HG03108 (cell line): ENCODE data around the gene RNU7-1.
A peak's percentile ranks its signal among the peaks of the same experiment; 100 is the strongest.

Experiments
- ATAC-seq: cut with Tn5 transposase; IDR thresholded peaks from one replicate; pipeline ENCODE4 v1.9.1; 2021; ENCODE audit warnings: moderate library complexity; ENCODE audit not compliant: unreplicated experiment

Gene RNU7-1

DNA sequence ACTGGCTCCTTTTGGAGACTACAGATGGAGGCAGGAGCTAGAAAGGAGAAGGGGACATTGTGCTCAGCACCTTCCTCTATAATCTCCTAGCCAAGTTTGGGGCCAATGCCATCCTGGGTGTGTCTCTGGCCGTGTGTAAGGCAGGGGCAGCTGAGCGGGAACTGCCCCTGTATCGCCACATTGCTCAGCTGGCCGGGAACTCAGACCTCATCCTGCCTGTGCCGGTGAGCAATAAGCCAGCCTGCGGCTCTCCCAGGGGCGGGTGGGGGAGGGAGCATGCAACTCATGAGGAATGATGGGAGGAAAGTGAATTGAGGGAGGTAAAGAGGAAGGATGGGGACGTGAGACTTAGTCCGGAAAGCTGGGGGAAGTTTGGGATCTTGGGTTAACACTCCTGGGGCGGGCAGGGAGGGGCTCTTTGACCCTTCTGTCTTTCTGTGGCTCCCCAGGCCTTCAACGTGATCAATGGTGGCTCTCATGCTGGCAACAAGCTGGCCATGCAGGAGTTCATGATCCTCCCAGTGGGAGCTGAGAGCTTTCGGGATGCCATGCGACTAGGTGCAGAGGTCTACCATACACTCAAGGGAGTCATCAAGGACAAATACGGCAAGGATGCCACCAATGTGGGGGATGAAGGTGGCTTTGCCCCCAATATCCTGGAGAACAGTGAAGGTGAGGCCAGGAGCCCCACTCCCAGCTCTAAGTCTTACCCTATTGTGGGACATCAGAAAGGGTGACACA, 26.0 kb upstream of the RNU7-1 start:
- no peak for ATAC-seq

DNA sequence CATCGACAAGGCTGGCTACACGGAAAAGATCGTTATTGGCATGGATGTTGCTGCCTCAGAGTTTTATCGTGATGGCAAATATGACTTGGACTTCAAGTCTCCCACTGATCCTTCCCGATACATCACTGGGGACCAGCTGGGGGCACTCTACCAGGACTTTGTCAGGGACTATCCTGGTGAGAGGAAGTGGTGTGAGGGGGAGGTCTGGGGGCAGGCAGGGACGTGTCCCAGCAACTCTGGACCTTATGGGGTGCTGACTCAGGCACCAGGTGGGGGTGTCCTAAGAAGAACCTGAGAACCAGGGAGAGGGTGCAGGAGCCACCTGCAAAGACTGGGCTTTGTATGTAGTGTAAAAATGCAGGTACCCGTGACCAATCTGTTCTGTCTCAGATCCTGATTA, 24.0 kb upstream of the RNU7-1 start:
- no peak for ATAC-seq

DNA sequence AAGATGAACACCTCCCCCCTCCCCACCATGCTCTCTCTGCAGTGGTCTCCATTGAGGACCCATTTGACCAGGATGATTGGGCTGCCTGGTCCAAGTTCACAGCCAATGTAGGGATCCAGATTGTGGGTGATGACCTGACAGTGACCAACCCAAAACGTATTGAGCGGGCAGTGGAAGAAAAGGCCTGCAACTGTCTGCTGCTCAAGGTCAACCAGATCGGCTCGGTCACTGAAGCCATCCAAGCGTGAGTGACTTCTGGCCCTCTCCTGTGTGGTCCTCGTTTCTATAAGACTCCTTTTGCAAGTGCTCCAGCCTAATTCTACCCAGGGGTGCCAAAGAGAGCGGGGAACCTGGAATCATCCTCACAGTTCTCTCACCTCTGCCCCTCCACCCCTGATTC, 22.1 kb upstream of the RNU7-1 start:
- no peak for ATAC-seq

DNA sequence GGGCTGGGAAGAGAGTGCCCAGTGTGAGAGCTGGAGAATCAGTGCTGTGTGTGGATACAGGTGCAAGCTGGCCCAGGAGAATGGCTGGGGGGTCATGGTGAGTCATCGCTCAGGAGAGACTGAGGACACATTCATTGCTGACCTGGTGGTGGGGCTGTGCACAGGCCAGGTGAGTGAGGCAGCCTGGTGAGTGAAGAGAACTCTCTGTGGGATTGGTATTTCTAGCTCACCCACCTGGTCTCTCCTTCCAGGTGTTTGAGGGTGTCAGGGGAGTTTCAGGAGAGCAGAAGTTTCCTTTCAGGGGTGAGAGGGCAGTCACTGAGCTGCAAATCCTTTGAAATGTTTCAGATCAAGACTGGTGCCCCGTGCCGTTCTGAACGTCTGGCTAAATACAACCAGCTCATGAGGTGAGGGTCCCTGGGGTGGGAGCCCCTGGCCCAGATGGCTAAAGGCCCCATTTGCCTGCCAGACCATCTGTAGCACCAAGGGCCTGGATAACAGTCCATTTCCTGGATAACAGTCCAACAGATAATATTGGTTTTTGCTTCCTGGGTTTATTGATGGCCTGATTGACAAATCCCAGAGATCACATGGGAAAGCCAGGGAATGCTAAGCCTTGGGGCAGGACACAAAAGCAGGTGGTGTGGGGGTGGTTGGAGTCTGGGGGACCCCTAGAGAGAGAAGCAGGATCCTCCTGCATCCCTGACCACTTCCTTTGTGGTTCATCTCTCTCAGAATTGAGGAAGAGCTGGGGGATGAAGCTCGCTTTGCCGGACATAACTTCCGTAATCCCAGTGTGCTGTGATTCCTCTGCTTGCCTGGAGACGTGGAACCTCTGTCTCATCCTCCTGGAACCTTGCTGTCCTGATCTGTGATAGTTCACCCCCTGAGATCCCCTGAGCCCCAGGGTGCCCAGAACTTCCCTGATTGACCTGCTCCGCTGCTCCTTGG, 21.3 kb upstream of the RNU7-1 start:
- peak; percentile 28 for ATAC-seq

DNA sequence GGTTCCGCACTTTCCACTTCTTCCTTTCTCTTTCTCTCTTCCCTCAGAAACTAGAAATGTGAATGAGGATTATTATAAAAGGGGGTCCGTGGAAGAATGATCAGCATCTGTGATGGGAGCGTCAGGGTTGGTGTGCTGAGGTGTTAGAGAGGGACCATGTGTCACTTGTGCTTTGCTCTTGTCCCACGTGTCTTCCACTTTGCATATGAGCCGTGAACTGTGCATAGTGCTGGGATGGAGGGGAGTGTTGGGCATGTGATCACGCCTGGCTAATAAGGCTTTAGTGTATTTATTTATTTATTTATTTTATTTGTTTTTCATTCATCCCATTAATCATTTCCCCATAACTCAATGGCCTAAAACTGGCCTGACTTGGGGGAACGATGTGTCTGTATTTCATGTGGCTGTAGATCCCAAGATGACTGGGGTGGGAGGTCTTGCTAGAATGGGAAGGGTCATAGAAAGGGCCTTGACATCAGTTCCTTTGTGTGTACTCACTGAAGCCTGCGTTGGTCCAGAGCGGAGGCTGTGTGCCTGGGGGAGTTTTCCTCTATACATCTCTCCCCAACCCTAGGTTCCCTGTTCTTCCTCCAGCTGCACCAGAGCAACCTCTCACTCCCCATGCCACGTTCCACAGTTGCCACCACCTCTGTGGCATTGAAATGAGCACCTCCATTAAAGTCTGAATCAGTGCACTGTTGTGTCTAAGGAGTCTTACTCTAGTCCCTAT, 20.4 kb upstream of the RNU7-1 start:
- ATAC-seq: no peak

DNA sequence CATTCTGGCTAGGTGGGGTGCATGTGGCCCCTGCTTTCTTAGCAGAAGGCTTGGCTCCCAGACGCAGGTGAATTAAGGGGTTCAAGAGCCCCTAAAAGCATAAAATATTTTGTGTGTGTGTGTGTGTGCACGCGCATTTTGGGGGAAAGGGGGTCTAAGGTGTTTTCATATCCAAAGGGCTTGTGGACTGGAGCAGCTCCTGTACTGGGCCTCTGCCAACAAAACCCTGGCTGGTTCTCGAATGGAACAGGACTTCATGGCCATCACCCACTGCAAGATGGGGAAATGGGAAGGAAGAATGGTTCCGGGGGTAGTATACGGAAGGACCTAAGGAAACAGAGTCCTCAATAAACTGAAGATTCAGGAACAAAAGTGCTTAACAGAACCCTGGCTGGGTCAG, 19.8 kb upstream of the RNU7-1 start:
- ATAC-seq: no peak

DNA sequence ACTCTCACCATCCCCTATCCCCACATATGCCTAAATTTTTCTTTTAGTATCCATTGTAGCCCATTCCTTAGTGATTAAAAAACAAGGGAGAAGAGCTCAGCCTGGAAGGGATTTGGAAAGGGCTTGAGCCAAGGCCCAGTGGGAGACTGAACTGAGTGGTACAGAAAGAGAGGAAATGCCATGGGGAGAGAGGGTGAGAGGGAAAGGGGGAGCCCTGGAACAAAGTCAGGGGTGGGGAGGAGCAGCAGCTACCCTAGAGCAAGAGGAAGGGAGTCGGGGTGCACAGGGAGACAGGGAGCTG, 18.4 kb upstream of the RNU7-1 start:
- no peak for ATAC-seq

DNA sequence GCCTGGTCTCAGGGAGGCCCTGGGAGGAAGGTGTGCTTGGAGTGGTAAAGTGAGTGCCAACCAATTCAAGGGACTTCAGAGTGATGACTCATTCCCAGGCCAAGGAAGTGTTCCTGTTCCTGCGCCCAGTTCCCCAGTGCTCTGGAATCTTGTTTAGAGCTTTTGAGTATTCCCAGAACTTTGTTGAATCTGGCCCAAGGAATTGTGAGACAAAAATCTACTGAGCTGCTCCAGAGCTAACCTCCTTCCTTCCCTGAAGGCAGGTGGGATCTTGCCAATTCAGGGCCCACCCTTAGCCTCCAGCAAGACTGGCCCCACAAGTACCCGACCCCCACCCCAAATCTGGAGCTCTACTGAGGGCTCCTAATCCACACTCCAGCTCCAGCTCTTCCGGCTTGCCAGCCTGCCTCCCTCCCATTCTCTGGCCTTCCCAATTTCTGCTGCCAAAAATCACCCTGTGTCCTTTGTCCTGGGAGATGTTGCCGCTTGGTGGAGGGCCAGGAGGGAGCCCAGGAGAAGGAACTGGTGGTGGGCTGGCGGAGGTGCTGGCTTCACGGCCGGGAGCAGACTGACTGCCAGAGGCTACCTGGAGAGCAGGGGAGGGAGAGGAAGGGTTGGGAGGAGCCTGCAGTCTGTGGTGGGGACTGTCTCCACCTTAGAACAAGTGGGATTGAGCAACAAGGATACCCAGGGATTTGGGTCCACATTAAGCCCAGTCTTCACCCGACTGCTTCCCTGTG, 17.9 kb upstream of the RNU7-1 start:
- ATAC-seq: no peak

DNA sequence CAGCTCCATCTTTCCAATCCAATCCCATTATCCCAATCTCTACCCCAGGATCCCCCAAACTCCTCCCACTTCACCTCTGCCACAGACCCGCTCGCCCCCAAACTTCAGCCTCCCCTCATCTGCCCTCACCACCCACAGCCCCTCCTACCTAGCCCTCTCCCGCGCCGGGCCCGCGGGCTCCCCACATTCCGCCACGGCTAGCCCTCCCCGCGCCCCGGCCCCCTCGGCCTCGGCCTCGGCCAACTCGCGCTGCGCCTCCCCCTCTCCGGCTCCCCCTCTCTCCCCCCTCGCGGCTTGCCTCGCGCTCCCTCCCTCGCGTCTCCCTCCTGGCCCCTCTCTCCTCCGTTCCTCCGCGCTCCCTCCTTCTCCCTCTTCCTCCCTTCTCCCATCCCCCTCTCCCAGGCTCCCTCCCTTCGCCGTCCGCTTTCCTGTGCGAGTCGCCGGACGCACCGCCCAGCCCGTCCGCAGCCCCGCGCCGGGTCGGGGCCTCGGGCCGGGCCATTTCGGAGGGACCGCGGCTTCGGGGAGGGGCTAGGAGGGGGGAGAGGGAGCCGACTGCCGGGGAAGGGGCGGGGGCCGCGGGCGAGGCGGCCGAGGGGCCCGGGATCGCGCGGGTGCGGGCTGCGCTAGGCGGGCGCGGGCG, 16.1 kb upstream of the RNU7-1 start, which contains the start of gene ATN1:
Gene ATN1 (plus strand): TSS at position 581 of the 643 bp plus-strand sequence. CDS start 6,043 bp downstream, outside the sequence.
- ATAC-seq: no peak

DNA sequence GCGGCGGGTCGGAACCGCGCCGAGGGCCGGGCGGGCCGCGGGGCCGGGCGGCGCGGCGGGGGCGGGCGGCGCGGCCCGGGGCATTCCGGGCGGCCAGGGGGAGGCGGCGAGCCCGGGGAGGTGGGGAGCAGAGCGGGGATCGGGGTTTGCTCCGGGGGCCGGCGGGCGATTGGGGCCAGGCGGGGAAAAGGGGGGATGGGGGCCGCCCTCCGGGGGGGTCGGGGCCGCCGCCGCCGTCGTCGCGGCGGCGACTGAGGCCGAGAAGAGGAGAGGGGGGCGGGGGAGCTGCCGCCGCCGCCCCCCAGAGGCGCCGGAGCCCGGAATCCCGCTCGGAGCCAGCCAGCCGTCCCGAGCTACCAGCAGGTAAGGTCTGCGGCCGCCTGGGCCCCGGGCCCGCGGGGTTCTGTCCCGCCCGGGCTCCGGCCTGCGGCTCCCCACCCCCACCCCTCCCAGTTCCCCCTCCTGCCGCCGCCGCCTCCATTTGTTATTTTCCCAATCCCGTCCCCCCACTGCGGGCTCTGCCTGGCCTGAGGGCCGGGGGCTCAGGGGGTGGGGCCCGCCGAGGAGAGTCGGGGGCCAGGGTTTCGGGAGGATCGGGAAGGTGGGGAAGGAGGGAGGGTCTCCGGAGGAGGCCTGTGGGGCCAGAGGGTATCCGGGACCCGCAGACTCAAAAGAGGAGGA, 15.5 kb upstream of the RNU7-1 start:
- ATAC-seq: no peak

DNA sequence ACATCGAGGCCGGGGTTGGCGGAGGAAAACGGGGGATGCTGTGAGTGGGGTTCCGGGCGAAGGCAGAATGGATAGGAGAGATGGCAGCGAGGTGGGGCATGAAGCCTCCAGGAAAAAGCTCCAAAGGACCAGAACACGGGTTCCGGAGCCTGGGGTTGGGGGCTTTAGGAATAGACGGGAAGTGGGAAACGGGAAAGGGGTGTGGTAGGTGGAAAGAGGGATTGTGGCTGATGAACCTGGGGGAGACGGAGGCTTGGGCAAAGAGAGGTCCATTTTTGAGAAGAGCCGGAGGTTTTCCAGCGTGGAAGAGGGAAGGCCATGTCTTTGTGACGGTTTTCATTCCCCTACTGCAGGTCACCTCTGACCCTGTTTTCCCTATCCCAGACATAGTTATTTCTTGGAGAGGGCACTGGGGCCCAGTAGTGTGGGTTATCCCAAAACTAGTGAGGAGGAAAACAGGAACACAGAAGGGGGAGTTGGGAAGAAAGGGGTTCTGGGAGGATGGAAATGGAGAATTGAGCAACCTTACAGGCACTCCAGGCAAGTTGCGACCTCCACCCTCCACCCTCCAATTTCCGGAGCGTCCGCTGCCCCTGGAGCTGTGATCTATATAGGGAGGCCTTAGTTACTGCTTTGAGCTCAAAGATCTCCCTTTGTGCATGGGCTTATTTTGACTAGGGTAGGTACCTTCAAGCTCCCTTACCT, 14.8 kb upstream of the RNU7-1 start:
- no peak for ATAC-seq

DNA sequence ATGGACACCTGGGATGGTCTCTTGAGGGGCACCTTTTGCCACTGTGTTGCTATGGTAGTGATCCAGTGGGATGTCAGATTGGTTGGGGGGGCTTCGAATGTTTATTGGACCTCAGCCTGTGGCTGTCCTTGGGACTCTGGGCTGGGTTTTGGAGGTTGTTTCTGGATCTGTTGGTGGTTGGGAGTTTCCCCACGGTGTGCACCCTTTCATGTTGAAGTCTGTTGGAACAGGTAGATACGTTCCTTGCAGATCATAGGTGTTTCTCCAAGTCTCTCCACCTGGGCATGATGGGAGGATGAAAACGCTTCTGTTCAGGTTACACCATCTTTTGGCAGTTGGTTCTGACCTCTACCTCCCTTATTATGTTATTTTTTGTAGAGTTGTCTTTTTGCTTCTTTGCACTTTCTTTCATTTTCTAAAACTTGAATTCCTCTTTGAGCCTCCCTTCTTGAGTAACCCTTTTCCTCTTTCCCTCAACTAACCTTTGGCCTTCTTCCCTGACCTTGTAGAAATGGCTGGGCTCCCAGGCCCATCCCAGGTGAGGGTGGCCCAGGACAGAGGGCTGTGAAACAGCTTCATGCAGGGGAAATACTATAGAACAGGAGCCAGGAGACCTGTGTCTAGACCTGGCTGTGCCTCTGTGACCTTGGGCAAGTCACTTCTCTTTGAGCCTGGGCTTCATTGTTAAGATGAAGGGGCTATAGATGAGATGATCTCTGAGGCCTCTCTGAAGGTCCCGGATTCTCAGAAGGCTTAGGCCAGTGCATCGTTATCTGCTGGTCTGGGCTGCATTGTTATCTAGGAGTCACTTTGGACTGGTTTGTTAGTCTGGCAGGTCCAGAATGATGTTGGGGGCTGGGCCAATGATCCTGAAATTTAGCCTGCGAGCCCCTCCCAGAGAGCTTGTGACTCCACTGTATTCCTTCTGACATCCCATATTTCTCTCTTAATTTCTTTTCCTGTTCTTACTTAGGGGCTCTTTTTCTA, 13.9 kb upstream of the RNU7-1 start:
- no peak for ATAC-seq

DNA sequence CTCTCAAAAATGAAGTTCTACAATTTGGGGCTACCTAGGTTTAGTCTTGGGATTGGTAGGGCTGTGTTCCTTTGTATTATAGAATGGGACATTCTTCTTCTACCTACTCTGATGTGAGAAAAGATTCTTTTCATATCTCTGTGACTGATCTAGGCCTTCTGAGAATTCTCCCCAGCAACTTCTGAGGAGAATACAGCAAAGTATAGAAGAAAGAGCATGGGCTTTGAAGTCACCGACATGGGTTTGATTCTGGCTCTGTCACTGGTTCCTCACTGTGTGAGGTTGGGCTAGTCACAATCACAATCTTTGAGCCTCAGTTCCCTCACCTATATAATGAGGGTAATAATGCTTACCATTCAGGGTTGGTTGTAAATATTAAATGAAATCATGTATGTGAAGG, 10.8 kb upstream of the RNU7-1 start:
- no peak for ATAC-seq

DNA sequence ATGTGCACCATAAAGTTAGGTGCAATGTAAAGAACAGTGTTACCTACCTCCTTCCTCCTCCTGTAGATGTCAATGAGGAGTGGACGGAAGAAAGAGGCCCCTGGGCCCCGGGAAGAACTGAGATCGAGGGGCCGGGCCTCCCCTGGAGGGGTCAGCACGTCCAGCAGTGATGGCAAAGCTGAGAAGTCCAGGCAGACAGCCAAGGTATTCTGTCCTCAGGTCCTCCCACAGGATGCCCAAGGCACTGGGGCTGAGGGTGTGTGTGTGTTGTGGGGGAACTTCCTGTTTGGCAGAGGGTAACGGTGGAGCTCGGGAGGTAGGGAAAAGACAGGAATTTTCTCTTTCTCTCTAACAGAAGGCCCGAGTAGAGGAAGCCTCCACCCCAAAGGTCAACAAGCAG, 9.5 kb upstream of the RNU7-1 start:
- no peak for ATAC-seq

DNA sequence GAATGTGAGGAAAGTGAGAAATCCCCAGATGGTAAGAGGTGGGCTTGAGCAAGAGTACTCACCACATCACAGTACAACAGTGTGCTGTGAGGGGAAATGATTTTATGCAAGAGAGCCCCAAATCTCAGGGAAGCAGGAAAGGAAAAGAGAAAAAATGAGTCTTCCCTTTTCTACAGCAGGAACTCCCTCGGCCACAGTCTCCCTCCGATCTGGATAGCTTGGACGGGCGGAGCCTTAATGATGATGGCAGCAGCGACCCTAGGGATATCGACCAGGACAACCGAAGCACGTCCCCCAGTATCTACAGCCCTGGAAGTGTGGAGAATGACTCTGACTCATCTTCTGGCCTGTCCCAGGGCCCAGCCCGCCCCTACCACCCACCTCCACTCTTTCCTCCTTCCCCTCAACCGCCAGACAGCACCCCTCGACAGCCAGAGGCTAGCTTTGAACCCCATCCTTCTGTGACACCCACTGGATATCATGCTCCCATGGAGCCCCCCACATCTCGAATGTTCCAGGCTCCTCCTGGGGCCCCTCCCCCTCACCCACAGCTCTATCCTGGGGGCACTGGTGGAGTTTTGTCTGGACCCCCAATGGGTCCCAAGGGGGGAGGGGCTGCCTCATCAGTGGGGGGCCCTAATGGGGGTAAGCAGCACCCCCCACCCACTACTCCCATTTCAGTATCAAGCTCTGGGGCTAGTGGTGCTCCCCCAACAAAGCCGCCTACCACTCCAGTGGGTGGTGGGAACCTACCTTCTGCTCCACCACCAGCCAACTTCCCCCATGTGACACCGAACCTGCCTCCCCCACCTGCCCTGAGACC, 8.0 kb upstream of the RNU7-1 start:
- ATAC-seq: no peak

DNA sequence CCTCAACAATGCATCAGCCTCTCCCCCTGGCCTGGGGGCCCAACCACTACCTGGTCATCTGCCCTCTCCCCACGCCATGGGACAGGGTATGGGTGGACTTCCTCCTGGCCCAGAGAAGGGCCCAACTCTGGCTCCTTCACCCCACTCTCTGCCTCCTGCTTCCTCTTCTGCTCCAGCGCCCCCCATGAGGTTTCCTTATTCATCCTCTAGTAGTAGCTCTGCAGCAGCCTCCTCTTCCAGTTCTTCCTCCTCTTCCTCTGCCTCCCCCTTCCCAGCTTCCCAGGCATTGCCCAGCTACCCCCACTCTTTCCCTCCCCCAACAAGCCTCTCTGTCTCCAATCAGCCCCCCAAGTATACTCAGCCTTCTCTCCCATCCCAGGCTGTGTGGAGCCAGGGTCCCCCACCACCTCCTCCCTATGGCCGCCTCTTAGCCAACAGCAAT, 7.4 kb upstream of the RNU7-1 start:
- ATAC-seq: no peak
